Breast epithelium (tissue), 3 donors: ENCODE measurements around the gene COQ8B.

Source experiments
- CTCF ChIP-seq, 3 donors: fragments of 450-650 bp; IDR thresholded peaks; one replicate each; pipeline ENCODE4 v1.5.1; 2016 to 2017; ENCODE audit warnings: antibody characterized with exemption in 3 of 3, mild to moderate bottlenecking in 3 of 3, moderate library complexity in 3 of 3
- POLR2A ChIP-seq: fragments of 450-650 bp; IDR thresholded peaks from one replicate; pipeline ENCODE4 v1.6.1; 2016; ENCODE audit warnings: antibody characterized with exemption, mild to moderate bottlenecking, moderate library complexity
- POLR2AphosphoS5 ChIP-seq, 3 donors: sonication (generic); formaldehyde crosslinking; IDR thresholded peaks; one replicate each; pipeline ENCODE4 v1.6.1; 2017; ENCODE audit warnings: antibody characterized with exemption in 3 of 3

GRCh38 chr19:40735013-40735771 is 18.5 kb upstream of the COQ8B start:
- no peak for TF ChIP-seq CTCF (IDR thresholded peaks at IDR 0.05)
- TF ChIP-seq POLR2AphosphoS5 (IDR thresholded peaks at IDR 0.05): no peak
- TF ChIP-seq POLR2A: no peak
